HCT116 (cell line): ENCODE results near the gene HACD4. TPM values are rescaled to one million over a fixed set of nuclear protein-coding genes. Genes with fewer than 3 reads are reported as not detected.

Source experiments
- ATAC-seq: fragments of 200-7000 bp; cut with Tn5 transposase; 2 replicates; pipeline ENCODE4 v1.9.1; 2020; ENCODE audit warnings: mild to moderate bottlenecking, moderate library complexity
- BruUV-seq: library from RNA; stranded (reverse); fragments of 400-500 nt; replicated peaks from 2 replicates; lab custom pipeline; 2021; lab: Mats Ljungman, UMichigan
- CTCF ChIA-PET: fragments of 300-600 bp; sonication (Branson Sonifier 250); formaldehyde crosslinking; loops from one replicate; lab custom pipeline; 2021; ENCODE audit warnings: antibody characterized with exemption; lab: Charles Lee
- POLR2A ChIA-PET: fragments of 300-600, 350-600 bp; sonication (Branson Sonifier 250); formaldehyde crosslinking; loops from one replicate; lab custom pipeline; 2021; ENCODE audit warnings: antibody characterized with exemption; lab: Charles Lee
- RAD21 ChIA-PET, 2 experiments: fragments of 300-600 bp; sonication (Branson Sonifier 250); formaldehyde crosslinking; loops; one replicate each; lab custom pipeline; 2023; ENCODE audit warnings: low total read pairs in 2 of 2; ENCODE audit not compliant: uncharacterized antibody in 2 of 2, unreplicated experiment in 2 of 2, low non-redundant PET in 1 of 2; lab: Charles Lee
- DNase-seq: peaks from one replicate; pipeline ENCODE4 v3.0.0-alpha.2; 2010; ENCODE audit warnings: low read depth, low spot score
- H2AFZ ChIP-seq: fragments of 200-600 bp; shearing (Covaris generic), sonication (generic); 2 replicates; pipeline ENCODE4 v1.6.1; 2017; ENCODE audit warnings: low read depth, mixed run types, mixed read lengths, antibody characterized with exemption, low read length; ENCODE audit not compliant: poor library complexity, severe bottlenecking
- H3K27ac ChIP-seq: 2 replicates; pipeline ENCODE4 v1.5.1; 2012; ENCODE audit warnings: low read depth, low read length
- H3K27me3 ChIP-seq: fragments of 200-600 bp; sonication (generic); 2 replicates; pipeline ENCODE4 v1.6.1; 2016; ENCODE audit warnings: mixed run types, low read length, mixed read lengths; ENCODE audit not compliant: insufficient read depth
- H3K36me3 ChIP-seq, 2 experiments: fragments of 200-500 bp in 1 of 2; fragments of 200-600 bp in 1 of 2; sonication (Bioruptor generic) in 1 of 2; sonication (generic) in 1 of 2; 2 replicates each; pipeline versions ENCODE4 v1.5.1 to v1.6.1; 2014 to 2016; ENCODE audit warnings: low read length in 2 of 2, inconsistent platforms in 1 of 2, mixed read lengths in 1 of 2, mixed run types in 1 of 2; ENCODE audit not compliant: insufficient read depth in 2 of 2, control insufficient read depth in 1 of 2
- H3K4me1 ChIP-seq, 2 experiments: fragments of 200-600 bp in 1 of 2; sonication (generic) in 1 of 2; 2 replicates each; pipeline versions ENCODE4 v1.5.1 to v1.6.1; 2012 to 2017; ENCODE audit warnings: low read length in 2 of 2, inconsistent platforms in 1 of 2, mild to moderate bottlenecking in 1 of 2, mixed read lengths in 1 of 2, mixed run types in 1 of 2, moderate library complexity in 1 of 2; ENCODE audit not compliant: insufficient read depth in 2 of 2, control insufficient read depth in 1 of 2
- H3K4me2 ChIP-seq: fragments of 200-600 bp; sonication (generic); 2 replicates; pipeline ENCODE4 v1.6.1; 2017; ENCODE audit warnings: mixed run types, low read length, mixed read lengths
- H3K4me3 ChIP-seq, 2 experiments: fragments of 200-600 bp in 1 of 2; sonication (generic) in 1 of 2; replicated peaks in 1 of 2; 2 replicates each; pipeline ENCODE4 v1.5.1; 2011 to 2016; ENCODE audit warnings: low read length in 2 of 2, control low read depth in 1 of 2, low read depth in 1 of 2, mild to moderate bottlenecking in 1 of 2, mixed read lengths in 1 of 2, mixed run types in 1 of 2
- H3K79me2 ChIP-seq: fragments of 200-600 bp; sonication (generic); 2 replicates; pipeline ENCODE4 v1.6.1; 2017; ENCODE audit warnings: mild to moderate bottlenecking, mixed run types, low read length, moderate library complexity, mixed read lengths; ENCODE audit not compliant: insufficient read depth
- H3K9ac ChIP-seq: fragments of 200-600 bp; sonication (generic); 2 replicates; pipeline ENCODE4 v1.6.1; 2016; ENCODE audit warnings: low read length, mixed read lengths
- H3K9me2 ChIP-seq: fragments of 200-600 bp; sonication (generic), shearing (Covaris generic); 2 replicates; pipeline ENCODE4 v1.6.1; 2017; ENCODE audit warnings: mixed run types, mild to moderate bottlenecking, moderate library complexity; ENCODE audit not compliant: insufficient read depth
- H3K9me3 ChIP-seq, 2 experiments: fragments of 200-500 bp in 1 of 2; fragments of 200-600 bp in 1 of 2; sonication (Bioruptor generic) in 1 of 2; sonication (generic) in 1 of 2; 2 replicates each; pipeline ENCODE4 v1.6.1; 2014 to 2017; ENCODE audit warnings: low read length in 2 of 2, mixed read lengths in 2 of 2, inconsistent platforms in 1 of 2, low read depth in 1 of 2, mild to moderate bottlenecking in 1 of 2, mixed run types in 1 of 2, moderate library complexity in 1 of 2; ENCODE audit not compliant: control insufficient read depth in 1 of 2, insufficient read depth in 1 of 2
- H4K20me1 ChIP-seq: fragments of 200-600 bp; sonication (generic), shearing (Covaris generic); 2 replicates; pipeline ENCODE4 v1.6.1; 2017; ENCODE audit warnings: mixed run types, mild to moderate bottlenecking, moderate library complexity; ENCODE audit not compliant: insufficient read depth
- CBX3 ChIP-seq: IDR thresholded peaks from 2 replicates; pipeline ENCODE4 v1.6.1; 2012; ENCODE audit warnings: low read depth
- CEBPB ChIP-seq: IDR thresholded peaks from 2 replicates; pipeline ENCODE4 v1.6.1; 2012; ENCODE audit warnings: low read depth
- EGR1 ChIP-seq: IDR thresholded peaks from 2 replicates; pipeline ENCODE4 v1.6.1; 2012; ENCODE audit warnings: low read depth
- ELF1 ChIP-seq: IDR thresholded peaks from 2 replicates; pipeline ENCODE4 v1.6.1; 2012; ENCODE audit warnings: low read depth, borderline replicate concordance
- EZH2 ChIP-seq: fragments of 200-600 bp; sonication (generic); IDR thresholded peaks from 2 replicates; pipeline ENCODE4 v1.6.1; 2017; ENCODE audit warnings: antibody characterized with exemption, mixed run types
- EZH2phosphoT487 ChIP-seq: fragments of 200-600 bp; IDR thresholded peaks from 2 replicates; pipeline ENCODE4 v1.6.1; 2018; ENCODE audit warnings: antibody characterized with exemption, borderline replicate concordance
- FOSL1 ChIP-seq: IDR thresholded peaks from 2 replicates; pipeline ENCODE4 v1.6.1; 2012; ENCODE audit warnings: low read depth
- JUND ChIP-seq: IDR thresholded peaks from 2 replicates; pipeline ENCODE4 v1.6.1; 2012
- MAX ChIP-seq: IDR thresholded peaks from 2 replicates; pipeline ENCODE4 v1.6.1; 2012
- POLR2A ChIP-seq: IDR thresholded peaks from 2 replicates; pipeline ENCODE4 v1.7.0; 2011; ENCODE audit warnings: borderline replicate concordance; ENCODE audit not compliant: insufficient read depth, insufficient read length; ENCODE audit errors: extremely low read depth
- POLR2AphosphoS5 ChIP-seq: IDR thresholded peaks from 2 replicates; pipeline ENCODE4 v1.6.1; 2011; ENCODE audit warnings: mild to moderate bottlenecking, low read depth, low read length, moderate library complexity
- RAD21 ChIP-seq: IDR thresholded peaks from 2 replicates; pipeline ENCODE4 v1.6.1; 2012; ENCODE audit warnings: low read depth, mild to moderate bottlenecking
- REST ChIP-seq: IDR thresholded peaks from 2 replicates; pipeline ENCODE4 v1.6.1; 2012; ENCODE audit warnings: low read depth
- SIN3A ChIP-seq: IDR thresholded peaks from 2 replicates; pipeline ENCODE4 v1.6.1; 2012; ENCODE audit warnings: low read depth
- SP1 ChIP-seq: IDR thresholded peaks from 2 replicates; pipeline ENCODE4 v1.6.1; 2012; ENCODE audit warnings: low read depth
- SRF ChIP-seq: IDR thresholded peaks from 2 replicates; pipeline ENCODE4 v1.6.1; 2012; ENCODE audit warnings: low read depth
- TCF7L2 ChIP-seq: IDR thresholded peaks from 2 replicates; pipeline ENCODE4 v1.7.0; 2011; ENCODE audit warnings: borderline replicate concordance, inconsistent platforms; ENCODE audit not compliant: insufficient read depth, insufficient read length; ENCODE audit errors: extremely low read depth
- YY1 ChIP-seq: IDR thresholded peaks from 2 replicates; pipeline ENCODE4 v1.6.1; 2011; ENCODE audit warnings: low read length, low read depth, moderate library complexity, mild to moderate bottlenecking; ENCODE audit not compliant: insufficient replicate concordance; ENCODE audit errors: extremely low read depth
- ZFX ChIP-seq: fragments of 450-650 bp; IDR thresholded peaks from 2 replicates; pipeline ENCODE4 v1.6.1; 2017
- ZNF274 ChIP-seq: fragments of 200-500 bp; sonication (Bioruptor generic); IDR thresholded peaks from 2 replicates; pipeline ENCODE4 v1.6.1; 2014; ENCODE audit warnings: mild to moderate bottlenecking, low read depth, low read length, inconsistent platforms
- intact Hi-C: fragments of 100-400 bp; cut with micrococcal nuclease; formaldehyde crosslinking; loops from 2 replicates; pipeline ENCODE4 v1.10.0; 2022
- total RNA-seq: library from RNA; stranded (reverse); gene quantifications from one replicate; pipeline ENCODE4 v1.2.1, GENCODE V29; 2021; ENCODE audit not compliant: unreplicated experiment
- TF ChIP-seq, protein P1 (sequence below): IDR thresholded peaks from 2 replicates; pipeline ENCODE4 v1.6.1; 2012

The HACD4 gene
- total RNA-seq, 1 experiment from 2014 or later, result not detected

DNA sequence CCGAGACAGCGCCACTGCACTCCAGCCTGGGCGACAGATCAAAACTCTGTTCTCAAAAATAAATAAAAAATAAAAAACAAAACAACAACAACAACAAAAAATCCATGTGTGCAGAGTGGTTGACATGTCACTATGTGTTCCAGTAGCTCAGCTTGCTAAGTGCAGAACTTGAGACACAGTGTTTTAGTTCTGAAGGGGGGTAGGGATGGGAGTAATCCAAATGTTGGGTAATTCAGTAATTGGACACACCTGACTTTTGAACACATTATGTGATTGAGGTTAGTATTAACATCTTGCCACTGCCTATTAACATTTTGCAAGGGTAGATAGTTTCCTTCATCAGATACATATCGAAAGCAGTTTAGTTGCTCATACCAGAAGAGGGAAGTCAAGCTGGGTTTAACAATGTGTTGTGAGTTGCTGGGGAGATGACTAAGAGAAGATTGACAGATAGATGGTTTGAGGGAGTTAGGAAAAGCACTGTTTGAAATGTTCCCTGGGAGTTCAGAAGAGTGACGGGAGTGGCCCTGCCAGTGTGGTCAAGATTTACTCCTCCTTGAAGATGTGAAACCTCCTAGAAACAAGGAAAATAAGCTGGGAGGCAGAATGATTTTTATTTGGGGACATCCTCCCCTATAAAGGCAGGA is 928 bp downstream of the HACD4 start:
- Histone ChIP-seq H3K27me3 (no peaks in the 10 kb centered on the region), H3K4me1 (no peaks in the 10 kb centered on the region), H2AFZ (no peak overlapping the region), H3K9ac (no peak overlapping the region), H3K36me3 (no peaks in the 10 kb centered on the region), H3K4me2 (no peak overlapping the region), H4K20me1 (no peaks in the 10 kb centered on the region), H3K27ac (no peak overlapping the region), H3K4me3 (no peak overlapping the region), H3K9me2 (no peaks in the 10 kb centered on the region), H3K9me3 (no peaks in the 10 kb centered on the region), H3K79me2 (no peaks in the 10 kb centered on the region)
- ChIA-PET CTCF (no interaction called here), POLR2A (no interaction called here), RAD21 (no interaction called here)
- intact Hi-C loops, result no loop called here
- DNase-seq (no peak), ATAC-seq (no peak)
- TF ChIP-seq ZNF274 (no peak), SRF (no peak), EGR1 (no peak), FOSL1 (no peak)
- BruUV-seq, result no TSS peak

DNA sequence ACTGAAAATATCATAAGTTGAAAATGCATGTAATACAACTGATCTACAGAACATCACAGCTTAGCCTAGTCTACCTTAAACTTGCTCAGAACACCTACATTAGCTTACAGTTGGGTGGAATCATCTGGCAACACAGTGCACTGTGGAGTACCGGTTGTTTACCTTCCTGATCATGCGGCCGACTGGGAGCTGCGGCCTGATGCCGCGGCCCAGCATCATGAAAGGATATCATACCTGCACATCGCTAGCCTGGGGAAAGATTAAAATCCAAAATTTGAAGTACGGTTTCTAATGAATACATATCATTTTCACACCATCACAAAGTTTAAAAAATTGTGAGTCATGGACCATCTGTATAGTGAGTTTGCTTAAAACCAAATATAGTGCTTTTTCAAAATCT is 1.8 kb downstream of the HACD4 start:
- Histone ChIP-seq H3K4me3 (no peak overlapping the region), H3K36me3 (no peaks in the 10 kb centered on the region)
- RAD21 ChIA-PET, result no interaction called here
- TF ChIP-seq, protein P1, sequence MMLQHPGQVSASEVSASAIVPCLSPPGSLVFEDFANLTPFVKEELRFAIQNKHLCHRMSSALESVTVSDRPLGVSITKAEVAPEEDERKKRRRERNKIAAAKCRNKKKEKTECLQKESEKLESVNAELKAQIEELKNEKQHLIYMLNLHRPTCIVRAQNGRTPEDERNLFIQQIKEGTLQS, result no peak
- TF ChIP-seq EGR1 (no peak), FOSL1 (no peak), TCF7L2 (no peak), CEBPB (no peak), POLR2A (no peak), SP1 (no peak), ELF1 (no peak), SIN3A (no peak), POLR2AphosphoS5 (no peak), SRF (no peak), RAD21 (no peak), ZFX (no peak), EZH2 (no peak), JUND (no peak), EZH2phosphoT487 (no peak), CBX3 (no peak), YY1 (no peak), MAX (no peak), REST (no peak)
- TF ChIP-seq, all 23 proteins: peak for 0
- Histone ChIP-seq H3K9me2 (no peaks in the 10 kb centered on the region), H3K79me2 (no peaks in the 10 kb centered on the region), H3K4me1 (no peaks in the 10 kb centered on the region), H3K9ac (no peak overlapping the region), H3K4me2 (no peak overlapping the region), H3K27me3 (no peaks in the 10 kb centered on the region), H4K20me1 (no peaks in the 10 kb centered on the region), H3K9me3 (no peaks in the 10 kb centered on the region), H3K27ac (no peak overlapping the region), H2AFZ (no peak overlapping the region)
- DNase-seq, result no peak
- intact Hi-C loops, result no loop called here
- POLR2A ChIA-PET, result no interaction called here
- no peak for ATAC-seq
- CTCF ChIA-PET, result no interaction called here
- no TSS peak for BruUV-seq
